KOPT-K1 (cell line): Measurements from ENCODE around the gene COA7.
"Not testable (repeated sequence)": the region's sequence is repeated elsewhere in the genome, so short reads cannot be mapped to it uniquely, and the experiment has no call there.

Source experiments
- H3K27ac ChIP-seq: fragments of 200-600 bp; sonication (generic); 2 replicates; pipeline ENCODE4 v1.5.1; 2016; ENCODE audit warnings: antibody characterized with exemption, mild to moderate bottlenecking, low read depth, low read length; ENCODE audit not compliant: poor library complexity, severe bottlenecking
- H3K36me3 ChIP-seq: fragments of 200-600 bp; sonication (generic); 2 replicates; pipeline ENCODE4 v1.5.1; 2017; ENCODE audit warnings: antibody characterized with exemption, mild to moderate bottlenecking, low read length, moderate library complexity; ENCODE audit not compliant: insufficient read depth
- H3K9me3 ChIP-seq: fragments of 200-600 bp; sonication (generic); 2 replicates; pipeline ENCODE4 v1.5.1; 2017; ENCODE audit warnings: antibody characterized with exemption, low read length, mild to moderate bottlenecking; ENCODE audit not compliant: insufficient read depth, poor library complexity, severe bottlenecking

The COA7 gene

GRCh38 chr1:52715296-52715695 is 17.1 kb upstream of the COA7 start:
- not testable (repeated sequence) for H3K27ac ChIP-seq, H3K36me3 ChIP-seq, H3K9me3 ChIP-seq

GRCh38 chr1:52713590-52713989 is 15.4 kb upstream of the COA7 start:
- Histone ChIP-seq H3K9me3 (no peaks in the 10 kb centered on the region), H3K36me3 (no peaks in the 10 kb centered on the region), H3K27ac (no peak overlapping the region)

DNA sequence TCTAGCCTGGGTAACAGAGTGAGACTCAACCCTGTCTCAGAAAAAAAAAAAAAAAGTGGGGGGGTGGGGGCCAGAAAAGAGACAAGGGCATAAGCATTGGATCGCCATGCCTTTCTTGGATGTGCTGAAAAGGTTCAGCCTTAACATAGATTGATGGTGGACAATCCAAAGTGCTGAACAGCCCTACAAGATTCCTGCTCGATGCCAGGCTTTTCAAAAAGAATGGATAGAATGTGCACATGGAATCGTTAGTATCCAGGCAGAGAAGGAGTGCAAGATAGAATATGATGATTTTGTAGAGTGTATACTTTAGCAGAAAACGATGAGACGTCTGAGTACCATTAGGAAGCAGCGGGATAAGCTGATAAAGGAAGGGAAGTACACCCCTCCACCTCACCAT is 10.9 kb upstream of the COA7 start:
- H3K9me3 ChIP-seq = no peaks in the 10 kb centered on the region
- H3K36me3 ChIP-seq = no peaks in the 10 kb centered on the region
- H3K27ac ChIP-seq = no peak overlapping the region

- Histone ChIP-seq H3K36me3 (no peaks in the 10 kb centered on the region), H3K9me3 (no peaks in the 10 kb centered on the region), H3K27ac (no peak overlapping the region)
Observed at GRCh38 chr1:52707927-52708655, 9.9 kb upstream of the COA7 start.

- Histone ChIP-seq H3K9me3 (no peaks in the 10 kb centered on the region), H3K27ac (no peak overlapping the region), H3K36me3 (no peaks in the 10 kb centered on the region)
Observed at GRCh38 chr1:52706941-52707926, 9.1 kb upstream of the COA7 start.

- no peaks in the 10 kb centered on the region for H3K9me3 ChIP-seq
- no peak overlapping the region for H3K27ac ChIP-seq
- no peaks in the 10 kb centered on the region for H3K36me3 ChIP-seq
Observed at GRCh38 chr1:52706136-52706670, 8.1 kb upstream of the COA7 start.

DNA sequence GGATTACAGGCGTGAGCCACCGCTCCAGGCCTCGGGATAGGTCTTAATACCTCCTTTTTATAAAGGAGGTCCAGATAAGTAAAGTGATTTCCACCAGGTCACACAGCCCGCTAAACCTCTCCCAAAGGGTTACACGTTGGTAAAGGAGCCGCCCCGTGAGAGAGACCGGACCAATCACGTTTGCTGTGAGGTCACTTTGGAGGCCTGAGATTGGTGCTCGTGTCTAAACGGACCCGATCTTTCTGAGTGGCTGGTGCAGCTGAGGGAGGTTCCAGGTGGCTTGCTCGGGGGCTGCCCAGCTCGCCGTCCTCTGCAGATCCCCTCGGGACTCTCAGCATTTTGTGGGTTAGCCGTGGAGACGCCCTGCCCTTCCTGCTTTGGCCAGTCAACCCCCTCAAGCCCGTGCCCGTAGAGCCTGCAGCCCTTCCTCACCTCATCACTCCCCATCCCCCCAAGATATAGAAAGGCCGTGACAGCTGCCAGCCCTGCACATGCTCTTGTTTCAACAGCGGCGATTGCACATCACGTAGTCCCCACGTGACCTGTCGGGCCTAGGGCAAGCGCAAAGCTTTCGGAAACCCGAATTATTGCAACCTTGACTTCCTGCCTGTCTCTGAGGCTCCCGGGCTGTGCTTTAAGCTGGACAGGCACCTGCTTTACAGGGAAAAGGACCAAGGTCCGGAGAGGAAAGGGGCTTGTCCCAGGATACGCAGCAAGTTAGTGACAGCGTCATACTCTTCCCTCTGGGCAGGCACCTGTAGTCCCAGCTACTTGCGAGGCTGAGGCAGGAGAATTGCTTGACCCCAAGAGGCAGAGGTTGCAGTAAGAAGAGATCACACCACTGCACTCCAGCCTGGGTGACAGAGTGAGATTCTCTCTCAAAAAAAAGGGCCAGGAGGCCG is 5.0 kb upstream of the COA7 start:
- Histone ChIP-seq H3K9me3 (no peaks in the 10 kb centered on the region), H3K36me3 (no peaks in the 10 kb centered on the region), H3K27ac (no peak overlapping the region)

GRCh38 chr1:52695627-52696026 is 2.5 kb downstream of the COA7 start:
- Histone ChIP-seq H3K36me3 (peaks cover 25% of the 10 kb centered on the region), H3K9me3 (no peaks in the 10 kb centered on the region), H3K27ac (no peak overlapping the region)

GRCh38 chr1:52693843-52694242 is 4.3 kb downstream of the COA7 start:
- H3K27ac ChIP-seq = no peak overlapping the region
- no peaks in the 10 kb centered on the region for H3K9me3 ChIP-seq
- H3K36me3 ChIP-seq = peaks cover 39% of the 10 kb centered on the region

- H3K27ac ChIP-seq, H3K9me3 ChIP-seq: not testable (repeated sequence)
- H3K36me3 ChIP-seq = peaks cover 42% of the 10 kb centered on the region
Observed at GRCh38 chr1:52693351-52693750, 4.8 kb downstream of the COA7 start.

GRCh38 chr1:52692697-52693096 is 5.5 kb downstream of the COA7 start:
- Histone ChIP-seq H3K9me3 (no peaks in the 10 kb centered on the region), H3K36me3 (peaks cover 49% of the 10 kb centered on the region), H3K27ac (no peak overlapping the region)

- H3K36me3 ChIP-seq = peaks cover 57% of the 10 kb centered on the region
- H3K9me3 ChIP-seq = no peaks in the 10 kb centered on the region
- H3K27ac ChIP-seq = no peak overlapping the region
Observed at GRCh38 chr1:52691821-52692220, 6.3 kb downstream of the COA7 start.

DNA sequence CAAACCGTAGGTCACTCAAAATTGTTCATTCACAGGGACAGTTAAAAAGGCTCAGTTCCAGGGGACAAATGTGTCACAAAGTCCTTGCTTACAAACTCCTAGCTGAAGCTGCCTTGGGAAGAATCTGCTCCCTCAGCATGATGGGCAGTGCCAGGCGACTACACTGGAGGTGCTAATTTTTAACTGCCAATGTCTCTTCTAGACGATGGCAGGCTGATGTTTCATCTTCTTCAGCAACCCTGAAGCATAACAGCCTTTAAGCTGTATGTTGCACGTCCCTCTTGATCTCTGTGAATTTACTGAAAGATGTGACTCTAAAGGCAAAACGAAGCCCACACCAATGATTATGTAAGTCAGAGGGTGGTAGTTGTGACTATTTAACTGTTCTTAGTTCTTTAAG is 11.3 kb downstream of the COA7 start:
- no peak overlapping the region for H3K27ac ChIP-seq
- no peaks in the 10 kb centered on the region for H3K9me3 ChIP-seq
- peaks cover 62% of the 10 kb centered on the region for H3K36me3 ChIP-seq

GRCh38 chr1:52686261-52686751 is 11.8 kb downstream of the COA7 start:
- H3K27ac ChIP-seq = peak overlapping the region; percentile 24
- H3K9me3 ChIP-seq = not testable (repeated sequence)
- peaks cover 57% of the 10 kb centered on the region for H3K36me3 ChIP-seq
